HCT116 (cell line): ENCODE data around the gene PDE6H. TPM values are rescaled to one million over a fixed set of nuclear protein-coding genes. Genes with fewer than 3 reads are reported as not detected.

Experiments used
- ATAC-seq: fragments of 200-7000 bp; cut with Tn5 transposase; 2 replicates; pipeline ENCODE4 v1.9.1; 2020; ENCODE audit warnings: mild to moderate bottlenecking, moderate library complexity
- BruUV-seq: library from RNA; stranded (reverse); fragments of 400-500 nt; replicated peaks from 2 replicates; lab custom pipeline; 2021; lab: Mats Ljungman, UMichigan
- CTCF ChIA-PET: fragments of 300-600 bp; sonication (Branson Sonifier 250); formaldehyde crosslinking; loops from one replicate; lab custom pipeline; 2021; ENCODE audit warnings: antibody characterized with exemption; lab: Charles Lee
- POLR2A ChIA-PET: fragments of 300-600, 350-600 bp; sonication (Branson Sonifier 250); formaldehyde crosslinking; loops from one replicate; lab custom pipeline; 2021; ENCODE audit warnings: antibody characterized with exemption; lab: Charles Lee
- RAD21 ChIA-PET, 2 experiments: fragments of 300-600 bp; sonication (Branson Sonifier 250); formaldehyde crosslinking; loops; one replicate each; lab custom pipeline; 2023; ENCODE audit warnings: low total read pairs in 2 of 2; ENCODE audit not compliant: uncharacterized antibody in 2 of 2, unreplicated experiment in 2 of 2, low non-redundant PET in 1 of 2; lab: Charles Lee
- DNase-seq: peaks from one replicate; pipeline ENCODE4 v3.0.0-alpha.2; 2010; ENCODE audit warnings: low read depth, low spot score
- H2AFZ ChIP-seq: fragments of 200-600 bp; shearing (Covaris generic), sonication (generic); 2 replicates; pipeline ENCODE4 v1.6.1; 2017; ENCODE audit warnings: low read depth, mixed run types, mixed read lengths, antibody characterized with exemption, low read length; ENCODE audit not compliant: poor library complexity, severe bottlenecking
- H3K27ac ChIP-seq: 2 replicates; pipeline ENCODE4 v1.5.1; 2012; ENCODE audit warnings: low read depth, low read length
- H3K27me3 ChIP-seq: fragments of 200-600 bp; sonication (generic); 2 replicates; pipeline ENCODE4 v1.6.1; 2016; ENCODE audit warnings: mixed run types, low read length, mixed read lengths; ENCODE audit not compliant: insufficient read depth
- H3K36me3 ChIP-seq, 2 experiments: fragments of 200-500 bp in 1 of 2; fragments of 200-600 bp in 1 of 2; sonication (Bioruptor generic) in 1 of 2; sonication (generic) in 1 of 2; 2 replicates each; pipeline versions ENCODE4 v1.5.1 to v1.6.1; 2014 to 2016; ENCODE audit warnings: low read length in 2 of 2, inconsistent platforms in 1 of 2, mixed read lengths in 1 of 2, mixed run types in 1 of 2; ENCODE audit not compliant: insufficient read depth in 2 of 2, control insufficient read depth in 1 of 2
- H3K4me1 ChIP-seq, 2 experiments: fragments of 200-600 bp in 1 of 2; sonication (generic) in 1 of 2; 2 replicates each; pipeline versions ENCODE4 v1.5.1 to v1.6.1; 2012 to 2017; ENCODE audit warnings: low read length in 2 of 2, inconsistent platforms in 1 of 2, mild to moderate bottlenecking in 1 of 2, mixed read lengths in 1 of 2, mixed run types in 1 of 2, moderate library complexity in 1 of 2; ENCODE audit not compliant: insufficient read depth in 2 of 2, control insufficient read depth in 1 of 2
- H3K4me2 ChIP-seq: fragments of 200-600 bp; sonication (generic); 2 replicates; pipeline ENCODE4 v1.6.1; 2017; ENCODE audit warnings: mixed run types, low read length, mixed read lengths
- H3K4me3 ChIP-seq, 2 experiments: fragments of 200-600 bp in 1 of 2; sonication (generic) in 1 of 2; replicated peaks in 1 of 2; 2 replicates each; pipeline ENCODE4 v1.5.1; 2011 to 2016; ENCODE audit warnings: low read length in 2 of 2, control low read depth in 1 of 2, low read depth in 1 of 2, mild to moderate bottlenecking in 1 of 2, mixed read lengths in 1 of 2, mixed run types in 1 of 2
- H3K79me2 ChIP-seq: fragments of 200-600 bp; sonication (generic); 2 replicates; pipeline ENCODE4 v1.6.1; 2017; ENCODE audit warnings: mild to moderate bottlenecking, mixed run types, low read length, moderate library complexity, mixed read lengths; ENCODE audit not compliant: insufficient read depth
- H3K9ac ChIP-seq: fragments of 200-600 bp; sonication (generic); 2 replicates; pipeline ENCODE4 v1.6.1; 2016; ENCODE audit warnings: low read length, mixed read lengths
- H3K9me2 ChIP-seq: fragments of 200-600 bp; sonication (generic), shearing (Covaris generic); 2 replicates; pipeline ENCODE4 v1.6.1; 2017; ENCODE audit warnings: mixed run types, mild to moderate bottlenecking, moderate library complexity; ENCODE audit not compliant: insufficient read depth
- H3K9me3 ChIP-seq, 2 experiments: fragments of 200-500 bp in 1 of 2; fragments of 200-600 bp in 1 of 2; sonication (Bioruptor generic) in 1 of 2; sonication (generic) in 1 of 2; 2 replicates each; pipeline ENCODE4 v1.6.1; 2014 to 2017; ENCODE audit warnings: low read length in 2 of 2, mixed read lengths in 2 of 2, inconsistent platforms in 1 of 2, low read depth in 1 of 2, mild to moderate bottlenecking in 1 of 2, mixed run types in 1 of 2, moderate library complexity in 1 of 2; ENCODE audit not compliant: control insufficient read depth in 1 of 2, insufficient read depth in 1 of 2
- H4K20me1 ChIP-seq: fragments of 200-600 bp; sonication (generic), shearing (Covaris generic); 2 replicates; pipeline ENCODE4 v1.6.1; 2017; ENCODE audit warnings: mixed run types, mild to moderate bottlenecking, moderate library complexity; ENCODE audit not compliant: insufficient read depth
- CEBPB ChIP-seq: IDR thresholded peaks from 2 replicates; pipeline ENCODE4 v1.6.1; 2012; ENCODE audit warnings: low read depth
- EZH2 ChIP-seq: fragments of 200-600 bp; sonication (generic); IDR thresholded peaks from 2 replicates; pipeline ENCODE4 v1.6.1; 2017; ENCODE audit warnings: antibody characterized with exemption, mixed run types
- POLR2AphosphoS5 ChIP-seq: IDR thresholded peaks from 2 replicates; pipeline ENCODE4 v1.6.1; 2011; ENCODE audit warnings: mild to moderate bottlenecking, low read depth, low read length, moderate library complexity
- RAD21 ChIP-seq: IDR thresholded peaks from 2 replicates; pipeline ENCODE4 v1.6.1; 2012; ENCODE audit warnings: low read depth, mild to moderate bottlenecking
- SRF ChIP-seq: IDR thresholded peaks from 2 replicates; pipeline ENCODE4 v1.6.1; 2012; ENCODE audit warnings: low read depth
- intact Hi-C: fragments of 100-400 bp; cut with micrococcal nuclease; formaldehyde crosslinking; loops from 2 replicates; pipeline ENCODE4 v1.10.0; 2022
- total RNA-seq: library from RNA; stranded (reverse); gene quantifications from one replicate; pipeline ENCODE4 v1.2.1, GENCODE V29; 2021; ENCODE audit not compliant: unreplicated experiment
- TF ChIP-seq, protein P1 (sequence below): IDR thresholded peaks from 2 replicates; pipeline ENCODE4 v1.6.1; 2012
- TF ChIP-seq, protein P2 (sequence below): IDR thresholded peaks from 2 replicates; pipeline ENCODE4 v1.6.1; 2012
- TF ChIP-seq, protein P3 (sequence below), 3 experiments: fragments of 200-600 bp in 1 of 3; sonication (generic) in 1 of 3; IDR thresholded peaks in 2 of 3; conservative IDR thresholded peaks in 1 of 3; 2 replicates each; pipeline ENCODE4 v1.5.1; 2012 to 2017; ENCODE audit warnings: low read depth in 2 of 3, low read length in 2 of 3, antibody characterized with exemption in 1 of 3, borderline replicate concordance in 1 of 3, control low read depth in 1 of 3, mild to moderate bottlenecking in 1 of 3, mixed read lengths in 1 of 3, mixed run types in 1 of 3, moderate library complexity in 1 of 3; ENCODE audit not compliant: insufficient read depth in 1 of 3
- TF ChIP-seq, protein P4 (sequence below): IDR thresholded peaks from 2 replicates; pipeline ENCODE4 v1.6.1; 2011; ENCODE audit warnings: mild to moderate bottlenecking, low read length, moderate library complexity; ENCODE audit not compliant: insufficient replicate concordance; ENCODE audit errors: extremely low read depth

Gene PDE6H
- total RNA-seq, 1 experiment from 2014 or later, result not detected

DNA sequence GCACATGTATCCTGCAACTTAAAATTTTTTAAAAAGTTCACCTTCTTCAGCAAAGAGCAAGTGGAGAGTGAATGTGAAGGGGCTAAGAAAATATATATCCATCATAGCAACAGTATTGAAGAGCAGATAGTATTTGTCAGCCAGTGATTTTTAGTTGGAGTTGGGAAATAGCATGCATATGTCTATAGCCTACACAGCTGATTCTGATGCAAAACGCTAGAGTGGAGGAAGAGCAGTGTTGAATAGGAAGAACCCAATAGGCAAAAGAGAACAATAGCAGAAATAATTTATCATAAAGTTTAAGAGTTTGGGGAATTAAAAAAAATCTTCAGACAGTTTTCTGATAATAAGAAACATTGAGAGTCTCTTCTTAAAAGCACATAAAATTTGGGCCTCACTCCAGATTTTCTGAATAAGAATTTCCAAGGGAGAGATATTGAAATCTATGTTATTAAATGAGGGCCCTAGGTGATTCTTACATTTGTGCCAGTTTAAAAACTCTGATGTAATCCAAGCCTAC is 12.0 kb downstream of the PDE6H start (continued):
- TF ChIP-seq CEBPB (no peak), SRF (no peak), EZH2 (no peak), POLR2AphosphoS5 (no peak)
- TF ChIP-seq, protein P1, sequence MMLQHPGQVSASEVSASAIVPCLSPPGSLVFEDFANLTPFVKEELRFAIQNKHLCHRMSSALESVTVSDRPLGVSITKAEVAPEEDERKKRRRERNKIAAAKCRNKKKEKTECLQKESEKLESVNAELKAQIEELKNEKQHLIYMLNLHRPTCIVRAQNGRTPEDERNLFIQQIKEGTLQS, result no peak

DNA sequence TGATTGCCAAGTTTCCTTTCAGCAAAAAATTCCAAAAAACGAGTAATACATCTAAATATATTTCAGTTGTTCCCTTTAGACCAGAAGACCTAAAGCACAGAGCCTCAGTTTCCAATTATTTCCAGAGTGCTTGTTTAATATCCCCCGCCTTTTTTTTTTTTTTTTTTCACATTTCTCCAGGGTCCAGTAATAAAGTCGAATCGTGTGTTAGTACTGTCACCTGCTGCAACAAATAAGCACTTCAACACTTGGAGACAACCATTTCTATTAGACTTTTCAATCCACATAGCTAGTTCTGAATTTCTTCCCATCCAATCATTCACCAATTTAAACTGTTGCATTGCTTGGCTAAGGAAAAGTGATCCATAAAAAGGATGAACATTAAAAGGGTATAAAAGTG is 13.6 kb downstream of the PDE6H start:
- intact Hi-C loops, result no loop called here
- Histone ChIP-seq H3K4me3 (no peak overlapping the region), H3K4me1 (no peaks in the 10 kb centered on the region)

More for the DNA sequence above, 13.6 kb downstream of the PDE6H start:
- no peaks in the 10 kb centered on the region for H3K79me2 ChIP-seq
- CTCF ChIA-PET, result no interaction called here
- H2AFZ ChIP-seq, result no peak overlapping the region
- RAD21 ChIA-PET, result no interaction called here
- H3K9me2 ChIP-seq, result no peaks in the 10 kb centered on the region
- ATAC-seq, result no peak
- no peaks in the 10 kb centered on the region for H3K9me3 ChIP-seq
- no peak overlapping the region for H3K27ac ChIP-seq
- BruUV-seq, result no TSS peak
- DNase-seq, result no peak
- no peaks in the 10 kb centered on the region for H3K27me3 ChIP-seq
- peak; percentile 45 for TF ChIP-seq RAD21
- TF ChIP-seq, protein P2, sequence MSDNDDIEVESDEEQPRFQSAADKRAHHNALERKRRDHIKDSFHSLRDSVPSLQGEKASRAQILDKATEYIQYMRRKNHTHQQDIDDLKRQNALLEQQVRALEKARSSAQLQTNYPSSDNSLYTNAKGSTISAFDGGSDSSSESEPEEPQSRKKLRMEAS, result no peak
- TF ChIP-seq, protein P3, sequence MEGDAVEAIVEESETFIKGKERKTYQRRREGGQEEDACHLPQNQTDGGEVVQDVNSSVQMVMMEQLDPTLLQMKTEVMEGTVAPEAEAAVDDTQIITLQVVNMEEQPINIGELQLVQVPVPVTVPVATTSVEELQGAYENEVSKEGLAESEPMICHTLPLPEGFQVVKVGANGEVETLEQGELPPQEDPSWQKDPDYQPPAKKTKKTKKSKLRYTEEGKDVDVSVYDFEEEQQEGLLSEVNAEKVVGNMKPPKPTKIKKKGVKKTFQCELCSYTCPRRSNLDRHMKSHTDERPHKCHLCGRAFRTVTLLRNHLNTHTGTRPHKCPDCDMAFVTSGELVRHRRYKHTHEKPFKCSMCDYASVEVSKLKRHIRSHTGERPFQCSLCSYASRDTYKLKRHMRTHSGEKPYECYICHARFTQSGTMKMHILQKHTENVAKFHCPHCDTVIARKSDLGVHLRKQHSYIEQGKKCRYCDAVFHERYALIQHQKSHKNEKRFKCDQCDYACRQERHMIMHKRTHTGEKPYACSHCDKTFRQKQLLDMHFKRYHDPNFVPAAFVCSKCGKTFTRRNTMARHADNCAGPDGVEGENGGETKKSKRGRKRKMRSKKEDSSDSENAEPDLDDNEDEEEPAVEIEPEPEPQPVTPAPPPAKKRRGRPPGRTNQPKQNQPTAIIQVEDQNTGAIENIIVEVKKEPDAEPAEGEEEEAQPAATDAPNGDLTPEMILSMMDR (IDR thresholded peaks at IDR 0.05 in 2 of 3, conservative IDR thresholded peaks at IDR 0.05 in 1 of 3; ENCODE audit: borderline replicate concordance in 1 of 3, insufficient read depth in 1 of 3, low read depth in 2 of 3, low read length in 2 of 3), result peak in 2 of 3 experiments; percentile 10 to 14; a peak in 1 of 6 replicates
- TF ChIP-seq, protein P4, sequence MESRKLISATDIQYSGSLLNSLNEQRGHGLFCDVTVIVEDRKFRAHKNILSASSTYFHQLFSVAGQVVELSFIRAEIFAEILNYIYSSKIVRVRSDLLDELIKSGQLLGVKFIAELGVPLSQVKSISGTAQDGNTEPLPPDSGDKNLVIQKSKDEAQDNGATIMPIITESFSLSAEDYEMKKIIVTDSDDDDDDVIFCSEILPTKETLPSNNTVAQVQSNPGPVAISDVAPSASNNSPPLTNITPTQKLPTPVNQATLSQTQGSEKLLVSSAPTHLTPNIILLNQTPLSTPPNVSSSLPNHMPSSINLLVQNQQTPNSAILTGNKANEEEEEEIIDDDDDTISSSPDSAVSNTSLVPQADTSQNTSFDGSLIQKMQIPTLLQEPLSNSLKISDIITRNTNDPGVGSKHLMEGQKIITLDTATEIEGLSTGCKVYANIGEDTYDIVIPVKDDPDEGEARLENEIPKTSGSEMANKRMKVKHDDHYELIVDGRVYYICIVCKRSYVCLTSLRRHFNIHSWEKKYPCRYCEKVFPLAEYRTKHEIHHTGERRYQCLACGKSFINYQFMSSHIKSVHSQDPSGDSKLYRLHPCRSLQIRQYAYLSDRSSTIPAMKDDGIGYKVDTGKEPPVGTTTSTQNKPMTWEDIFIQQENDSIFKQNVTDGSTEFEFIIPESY, result no peak
- no peaks in the 10 kb centered on the region for H4K20me1 ChIP-seq
- no peak overlapping the region for H3K9ac ChIP-seq
- H3K36me3 ChIP-seq, result no peaks in the 10 kb centered on the region
- H3K4me2 ChIP-seq, result no peak overlapping the region
- POLR2A ChIA-PET, result no interaction called here
